GM18951 (cell line): Measurements from ENCODE around the gene ALPI.

Source experiments
- POLR2A ChIP-seq: IDR thresholded peaks from 4 replicates; pipeline ENCODE4 v1.6.1; 2011; ENCODE audit warnings: mild to moderate bottlenecking; ENCODE audit not compliant: insufficient read length, insufficient read depth; ENCODE audit errors: extremely low read depth
- in situ Hi-C: fragments of 300-500 bp; cut with MboI; formaldehyde crosslinking; loops from one replicate; pipeline ENCODE4 v1.12.0; 2022; ENCODE audit warnings: low sequenced_read_pairs, mixed read lengths, inconsistent platforms; ENCODE audit not compliant: unreplicated experiment

Gene ALPI

DNA sequence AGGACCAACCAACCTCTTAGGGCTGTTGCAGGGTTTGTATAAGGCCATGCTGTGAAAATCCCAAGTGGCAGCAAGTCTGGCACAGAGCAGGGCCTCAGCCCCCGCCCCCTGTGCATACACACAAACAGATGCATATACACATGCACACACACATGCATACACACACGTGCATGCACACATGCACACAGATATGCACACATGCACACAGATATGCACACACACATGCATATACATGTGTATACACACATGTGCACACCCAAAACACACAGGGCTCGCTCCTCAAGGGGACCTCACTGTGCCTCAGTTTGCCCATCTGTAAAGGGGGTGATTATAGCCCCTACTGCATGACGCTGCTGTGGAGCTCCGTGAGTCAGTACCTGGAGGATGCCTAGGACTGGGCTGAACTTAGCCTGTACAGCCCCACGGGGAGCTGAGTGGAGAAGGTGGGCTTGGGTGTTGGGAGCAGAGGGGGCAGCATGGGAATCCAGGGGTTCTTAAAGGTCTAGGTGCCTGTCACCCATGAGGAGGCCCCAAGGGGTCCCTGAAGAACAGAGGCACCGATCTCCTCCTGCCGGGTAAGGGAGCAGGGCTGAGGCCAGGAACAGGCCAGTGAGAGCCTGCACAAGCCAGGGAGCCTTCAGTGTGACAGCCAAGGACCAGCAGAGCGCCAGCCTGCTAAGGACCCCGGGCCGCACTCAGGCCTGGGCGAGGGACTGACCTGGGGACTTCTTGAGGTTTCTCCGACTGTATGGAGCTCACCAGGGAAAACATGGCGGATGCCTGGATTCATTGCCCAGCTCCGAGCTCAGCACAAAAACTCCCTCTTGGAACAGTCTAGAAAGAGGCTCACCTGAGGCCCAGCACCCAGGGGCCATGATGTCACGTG, 24.0 kb upstream of the ALPI start:
- TF ChIP-seq POLR2A, result no peak
- in situ Hi-C loops, result loop anchor here (10.0 kb wide), 1 partner anchor 527 kb away; no protein-coding TSS in a partner anchor

DNA sequence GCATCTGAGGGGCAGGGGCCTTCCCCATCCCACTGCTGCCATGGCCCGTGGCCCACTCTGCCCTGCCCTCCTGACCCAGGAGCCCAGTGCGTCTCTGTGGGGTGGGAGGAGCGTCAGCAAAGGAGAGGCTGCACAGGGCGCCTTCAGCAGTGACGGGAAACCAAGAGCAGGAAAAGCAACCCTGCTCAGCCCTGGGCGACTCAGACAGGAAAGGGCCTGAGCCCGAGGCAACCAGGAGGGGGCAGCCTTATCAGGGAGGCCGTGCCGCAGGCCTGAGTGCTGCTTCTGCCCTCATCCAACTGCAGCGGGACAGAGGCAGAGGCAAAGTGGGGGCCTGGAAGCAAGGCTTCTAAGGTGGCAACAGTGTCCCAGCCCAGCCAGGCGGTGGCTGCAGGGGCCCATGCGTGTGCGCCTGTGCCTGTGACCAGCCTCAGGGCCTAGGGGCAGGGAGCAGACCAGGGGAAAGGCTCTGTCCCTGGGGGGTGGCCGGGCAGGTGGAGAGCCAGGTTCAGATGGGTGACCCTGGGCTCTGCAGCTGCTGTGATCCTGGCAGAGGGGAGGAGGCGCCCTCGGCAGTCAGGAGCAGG, 23.3 kb upstream of the ALPI start:
- TF ChIP-seq POLR2A, result no peak

DNA sequence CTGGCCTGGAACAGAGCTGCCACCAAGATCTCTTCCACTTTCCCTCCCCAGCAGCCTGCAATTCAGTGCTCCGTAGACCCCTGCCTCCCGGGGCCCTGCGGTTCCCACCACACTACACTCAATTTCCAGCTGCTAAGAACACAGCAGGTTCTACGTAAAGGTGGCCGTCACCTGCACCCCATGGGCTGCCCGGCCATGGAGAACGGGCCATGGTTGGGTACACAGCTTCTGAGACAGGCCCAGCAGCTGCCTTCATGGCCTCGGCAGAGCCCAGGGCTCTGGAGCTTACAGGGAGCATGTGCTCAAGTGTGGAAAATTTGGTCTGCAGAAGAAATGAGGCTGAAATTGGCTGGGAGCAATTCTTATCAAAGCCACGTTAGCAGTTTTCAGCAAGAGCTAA, 22.3 kb upstream of the ALPI start:
- in situ Hi-C loops, result loop anchor here (10.0 kb wide), 1 partner anchor 529 kb away; no protein-coding TSS in a partner anchor

More for the DNA sequence above, 23.3 kb upstream of the ALPI start:
- in situ Hi-C loops, result loop anchor here (10.0 kb wide), 1 partner anchor 528 kb away; no protein-coding TSS in a partner anchor

DNA sequence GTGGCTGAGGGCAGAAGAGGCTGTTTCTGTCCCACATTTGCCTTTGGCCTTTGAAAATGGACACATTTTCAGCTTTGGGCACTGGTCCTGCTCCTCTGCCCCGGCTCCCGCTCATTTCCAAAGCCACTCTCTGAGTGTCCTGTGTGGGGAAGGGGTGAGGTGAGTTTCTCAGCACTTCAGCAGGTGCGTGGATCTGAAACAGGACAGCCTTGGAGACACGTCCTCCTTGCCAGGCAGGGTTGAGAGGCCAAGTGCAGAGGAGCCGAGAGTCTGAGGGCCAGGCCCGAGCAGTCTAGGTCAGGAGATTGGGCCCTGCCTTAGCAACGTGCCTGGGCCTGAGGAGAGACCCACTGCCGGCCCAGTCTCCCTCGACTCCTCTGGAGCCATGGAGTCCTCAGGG, 21.9 kb upstream of the ALPI start:
- in situ Hi-C loops, result loop anchor here (10.0 kb wide), 1 partner anchor 529 kb away; no protein-coding TSS in a partner anchor
- no peak for TF ChIP-seq POLR2A

DNA sequence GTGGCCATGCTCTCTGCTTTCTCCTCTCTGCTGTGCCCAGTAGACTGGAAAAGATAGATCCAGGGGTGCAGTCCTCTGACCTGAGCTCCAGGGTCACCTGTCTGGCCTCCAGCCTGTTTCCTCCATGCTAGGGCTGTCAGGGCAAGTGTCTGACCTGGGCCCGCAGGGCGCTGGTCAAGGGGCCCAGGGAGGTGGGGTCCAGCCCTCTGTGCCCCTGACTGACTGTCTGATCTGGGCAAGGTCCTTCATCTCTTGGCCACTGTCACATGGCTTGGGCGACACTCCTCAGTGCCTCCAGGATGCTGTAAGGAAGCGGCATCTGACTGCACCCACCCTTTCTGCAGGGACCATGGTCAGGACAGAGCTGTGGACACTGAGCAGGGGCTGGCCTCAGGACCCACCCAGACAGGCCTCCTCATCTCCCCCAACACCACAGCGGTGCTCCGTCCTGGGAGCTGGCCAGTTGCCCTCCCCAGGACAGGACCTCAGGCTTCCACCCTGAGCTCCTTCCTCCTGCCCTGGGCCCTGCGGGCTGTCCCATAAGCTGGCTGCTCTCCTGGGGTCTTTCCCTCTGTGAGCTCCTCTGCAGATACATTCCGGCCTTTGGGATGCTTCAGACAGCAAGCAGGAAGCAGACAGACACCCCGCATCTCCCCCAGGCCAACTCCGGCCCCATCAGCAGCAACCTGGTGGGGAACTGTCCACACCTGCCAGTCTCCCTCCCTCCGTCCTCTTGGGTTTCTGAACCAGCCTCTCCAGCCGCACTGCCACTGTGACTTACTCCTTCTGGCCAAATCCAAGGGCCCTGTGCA, 21.2 kb upstream of the ALPI start:
- no peak for TF ChIP-seq POLR2A
- in situ Hi-C loops, result loop anchor here (5.0 to 10.0 kb wide), 2 partner anchors 107 to 530 kb away; no protein-coding TSS in a partner anchor

DNA sequence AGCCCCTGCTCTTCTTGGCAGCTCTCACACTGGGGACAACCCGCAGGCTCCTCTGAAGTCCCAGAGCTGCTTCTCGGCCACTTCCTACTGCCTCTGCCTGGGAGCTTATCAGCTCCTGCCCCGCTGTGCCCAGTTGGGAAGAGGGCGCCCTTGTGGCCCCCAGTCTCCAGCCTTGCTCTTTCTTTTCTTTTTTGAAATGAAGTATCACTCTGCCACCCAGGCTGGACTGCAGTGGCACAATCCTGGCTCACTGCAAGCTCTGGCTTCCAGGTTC, 20.6 kb upstream of the ALPI start:
- no peak for TF ChIP-seq POLR2A
- in situ Hi-C loops, result loop anchor here (5.0 to 10.0 kb wide), 2 partner anchors 108 to 531 kb away; no protein-coding TSS in a partner anchor

DNA sequence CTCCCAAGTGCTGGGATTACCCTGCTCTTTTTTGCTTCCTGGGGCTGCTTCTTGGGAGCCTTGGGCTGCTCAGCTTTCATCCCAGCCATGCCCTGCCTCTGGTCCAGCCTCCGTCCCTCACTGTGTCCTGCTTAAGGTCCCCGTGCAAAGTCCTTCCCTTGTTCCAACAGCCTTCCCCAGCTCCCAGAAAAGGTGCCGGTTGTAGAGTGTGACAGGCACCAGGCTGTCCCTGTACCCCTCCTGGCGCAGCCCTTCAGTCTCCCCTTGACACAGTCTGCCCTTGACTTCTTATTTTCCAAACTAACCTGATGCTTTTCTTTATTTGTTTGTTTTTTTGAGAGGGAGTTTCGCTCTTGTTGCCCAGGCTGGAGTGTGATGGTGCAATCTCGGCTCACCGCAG, 20.1 kb upstream of the ALPI start:
- in situ Hi-C loops, result loop anchor here (5.0 to 10.0 kb wide), 2 partner anchors 109 to 531 kb away; no protein-coding TSS in a partner anchor
- no peak for TF ChIP-seq POLR2A

DNA sequence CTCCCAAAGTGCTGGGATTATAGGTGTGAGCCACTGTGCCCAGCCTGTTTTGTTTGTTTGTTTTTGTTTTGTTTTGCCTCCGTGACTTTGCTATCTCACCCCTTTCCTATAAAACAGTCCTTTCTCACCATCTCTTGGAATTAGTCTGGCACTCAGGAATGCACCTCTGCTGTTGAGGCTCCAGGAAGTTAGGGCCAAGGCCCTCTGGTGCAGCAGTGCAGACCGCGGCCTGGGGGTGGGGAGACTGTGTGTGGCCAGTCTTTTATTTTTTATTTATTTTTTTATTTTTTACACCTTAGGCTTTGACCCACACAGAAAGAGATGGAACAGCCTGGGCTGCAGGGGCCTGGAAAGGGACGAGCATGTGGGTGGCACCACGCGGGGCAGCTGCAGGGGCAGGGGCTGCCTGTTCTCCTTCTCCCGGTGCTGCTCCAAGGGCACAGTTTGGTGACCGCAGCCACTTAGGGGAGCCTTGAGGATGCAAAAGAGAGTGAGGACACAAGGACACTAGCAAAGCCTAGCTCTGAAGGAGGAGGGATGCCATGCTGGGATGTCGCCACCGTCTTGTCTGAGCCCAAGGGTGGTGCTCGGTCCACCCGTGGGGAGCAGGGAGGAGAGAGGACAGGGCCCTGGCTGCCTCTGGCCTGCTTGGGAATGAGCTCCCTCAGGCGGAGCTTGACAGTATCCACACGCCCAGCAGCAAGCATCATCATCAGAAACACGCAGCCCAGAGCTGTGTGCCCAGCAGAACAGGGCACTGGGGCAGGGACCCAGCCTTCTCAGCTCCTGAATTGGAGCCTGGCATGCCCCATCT, 19.4 kb upstream of the ALPI start:
- in situ Hi-C loops, result loop anchor here (5.0 to 10.0 kb wide), 2 partner anchors 109 to 532 kb away; no protein-coding TSS in a partner anchor
- no peak for TF ChIP-seq POLR2A

DNA sequence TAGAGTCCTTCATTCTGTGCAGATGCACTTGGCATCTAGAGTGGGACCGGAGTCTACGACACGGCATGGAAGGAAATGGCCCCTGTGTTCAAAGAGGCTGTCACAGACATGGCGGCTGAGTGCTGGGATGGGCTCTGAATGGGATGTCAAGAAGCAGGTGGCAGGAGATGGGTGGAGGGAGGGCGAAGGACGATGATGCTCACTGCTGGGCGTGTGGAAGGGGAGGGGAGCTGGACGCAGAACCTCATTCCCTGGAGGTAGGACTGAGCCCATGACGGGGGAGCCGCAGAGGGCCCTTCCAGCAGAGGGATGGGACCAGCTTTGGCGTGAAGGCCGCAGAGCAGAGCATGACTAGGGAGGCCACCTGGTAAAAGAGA, 18.8 kb upstream of the ALPI start:
- no peak for TF ChIP-seq POLR2A
- in situ Hi-C loops, result loop anchor here (5.0 to 10.0 kb wide), 2 partner anchors 110 to 532 kb away; no protein-coding TSS in a partner anchor

DNA sequence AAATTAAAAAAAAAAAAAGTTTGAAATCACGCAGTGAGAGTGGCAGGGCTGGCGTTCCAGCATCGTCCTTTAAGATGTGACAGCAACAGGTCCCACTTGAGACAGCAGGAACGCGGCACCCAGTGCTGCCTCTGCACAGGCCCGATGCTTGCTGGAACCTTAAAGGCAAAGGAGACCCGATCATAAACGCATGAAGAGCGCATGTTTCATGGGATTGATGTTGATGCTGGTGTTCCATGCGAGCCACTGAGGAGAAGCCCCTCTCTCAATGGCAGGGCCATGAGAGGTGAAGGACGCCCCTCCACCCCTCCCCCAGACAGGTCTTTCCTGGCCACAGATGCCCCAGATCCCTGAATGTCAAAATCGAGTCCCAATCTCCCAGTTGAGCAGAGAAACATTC, 17.9 kb upstream of the ALPI start:
- no peak for TF ChIP-seq POLR2A
- in situ Hi-C loops, result loop anchor here (5.0 to 10.0 kb wide), 2 partner anchors 111 to 533 kb away; no protein-coding TSS in a partner anchor

DNA sequence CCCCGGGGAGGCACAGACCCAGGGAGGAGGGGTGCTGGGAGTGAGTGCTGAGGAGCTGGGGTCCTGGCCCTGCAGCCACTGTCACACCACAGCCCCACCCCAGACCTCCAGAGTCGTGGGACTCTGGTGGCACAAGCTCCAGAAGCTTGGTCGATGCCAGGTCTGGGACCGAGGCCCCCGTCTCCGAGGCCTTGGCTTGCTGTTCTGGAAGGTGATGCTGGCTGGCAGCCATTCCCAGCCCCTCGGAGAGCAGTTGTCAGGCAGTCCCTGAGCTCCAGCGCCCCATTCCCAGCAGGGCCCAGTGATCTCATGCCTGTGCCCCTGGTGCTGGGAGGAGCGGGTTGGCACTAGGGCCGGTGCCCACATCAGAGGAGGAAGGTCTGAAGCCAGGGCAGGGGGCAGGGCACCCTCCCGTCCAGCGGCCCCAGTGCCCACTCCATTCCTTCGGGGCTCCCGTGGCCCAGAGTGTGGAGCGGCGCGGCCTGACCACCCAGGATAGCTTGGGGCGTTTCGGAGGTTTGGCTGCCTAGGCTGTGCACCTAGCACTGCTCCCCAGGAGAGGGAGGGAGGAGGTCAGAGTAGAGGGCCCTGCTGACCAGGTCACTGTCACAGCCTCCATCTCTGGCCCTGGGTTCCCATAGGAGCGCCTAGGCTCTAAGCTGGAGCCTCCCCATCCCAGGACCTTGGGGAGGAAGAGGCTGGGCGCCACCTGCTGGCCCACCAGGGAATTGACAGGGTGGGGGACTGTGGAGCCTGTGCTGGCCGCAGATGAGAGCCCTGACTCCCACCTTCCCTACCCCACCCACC, 16.8 kb upstream of the ALPI start:
- in situ Hi-C loops, result loop anchor here (5.0 to 10.0 kb wide), 2 partner anchors 112 to 534 kb away; no protein-coding TSS in a partner anchor

More for the DNA sequence above, 16.8 kb upstream of the ALPI start:
- no peak for TF ChIP-seq POLR2A
